AG09319 (cell line): ENCODE results near the gene SAP30BP.

Experiments
- DNase-seq: peaks from one replicate; pipeline ENCODE4 v3.0.0-alpha.2; 2010; ENCODE audit warnings: low read depth; ENCODE audit errors: extremely low read depth
- TF ChIP-seq, protein P1 (sequence below): IDR thresholded peaks from 2 replicates; pipeline ENCODE4 v1.5.1; 2011; ENCODE audit warnings: low read depth, mild to moderate bottlenecking, inconsistent platforms, low read length, moderate library complexity

SAP30BP gene

DNA sequence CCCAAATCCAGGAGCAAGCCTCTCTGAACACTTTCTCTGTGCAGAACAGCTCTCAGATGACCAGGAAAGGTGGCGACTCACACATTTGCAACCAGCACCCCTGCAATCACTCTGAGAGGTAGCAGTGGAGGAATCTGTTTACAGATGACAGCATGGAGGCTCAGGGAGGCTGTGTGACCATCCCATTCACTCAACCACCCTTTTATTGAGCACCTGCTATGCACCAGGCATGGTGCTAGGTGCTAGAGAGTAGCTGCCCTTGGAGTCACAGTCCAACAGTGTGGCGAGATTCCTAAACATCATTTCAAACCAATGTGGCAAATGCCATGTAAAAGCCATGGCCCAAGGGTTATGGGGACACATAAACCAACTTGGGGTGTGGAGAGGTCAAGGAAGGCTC is 52.6 kb downstream of the SAP30BP start:
- TF ChIP-seq, protein P1, sequence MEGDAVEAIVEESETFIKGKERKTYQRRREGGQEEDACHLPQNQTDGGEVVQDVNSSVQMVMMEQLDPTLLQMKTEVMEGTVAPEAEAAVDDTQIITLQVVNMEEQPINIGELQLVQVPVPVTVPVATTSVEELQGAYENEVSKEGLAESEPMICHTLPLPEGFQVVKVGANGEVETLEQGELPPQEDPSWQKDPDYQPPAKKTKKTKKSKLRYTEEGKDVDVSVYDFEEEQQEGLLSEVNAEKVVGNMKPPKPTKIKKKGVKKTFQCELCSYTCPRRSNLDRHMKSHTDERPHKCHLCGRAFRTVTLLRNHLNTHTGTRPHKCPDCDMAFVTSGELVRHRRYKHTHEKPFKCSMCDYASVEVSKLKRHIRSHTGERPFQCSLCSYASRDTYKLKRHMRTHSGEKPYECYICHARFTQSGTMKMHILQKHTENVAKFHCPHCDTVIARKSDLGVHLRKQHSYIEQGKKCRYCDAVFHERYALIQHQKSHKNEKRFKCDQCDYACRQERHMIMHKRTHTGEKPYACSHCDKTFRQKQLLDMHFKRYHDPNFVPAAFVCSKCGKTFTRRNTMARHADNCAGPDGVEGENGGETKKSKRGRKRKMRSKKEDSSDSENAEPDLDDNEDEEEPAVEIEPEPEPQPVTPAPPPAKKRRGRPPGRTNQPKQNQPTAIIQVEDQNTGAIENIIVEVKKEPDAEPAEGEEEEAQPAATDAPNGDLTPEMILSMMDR: no peak
- no peak for DNase-seq

DNA sequence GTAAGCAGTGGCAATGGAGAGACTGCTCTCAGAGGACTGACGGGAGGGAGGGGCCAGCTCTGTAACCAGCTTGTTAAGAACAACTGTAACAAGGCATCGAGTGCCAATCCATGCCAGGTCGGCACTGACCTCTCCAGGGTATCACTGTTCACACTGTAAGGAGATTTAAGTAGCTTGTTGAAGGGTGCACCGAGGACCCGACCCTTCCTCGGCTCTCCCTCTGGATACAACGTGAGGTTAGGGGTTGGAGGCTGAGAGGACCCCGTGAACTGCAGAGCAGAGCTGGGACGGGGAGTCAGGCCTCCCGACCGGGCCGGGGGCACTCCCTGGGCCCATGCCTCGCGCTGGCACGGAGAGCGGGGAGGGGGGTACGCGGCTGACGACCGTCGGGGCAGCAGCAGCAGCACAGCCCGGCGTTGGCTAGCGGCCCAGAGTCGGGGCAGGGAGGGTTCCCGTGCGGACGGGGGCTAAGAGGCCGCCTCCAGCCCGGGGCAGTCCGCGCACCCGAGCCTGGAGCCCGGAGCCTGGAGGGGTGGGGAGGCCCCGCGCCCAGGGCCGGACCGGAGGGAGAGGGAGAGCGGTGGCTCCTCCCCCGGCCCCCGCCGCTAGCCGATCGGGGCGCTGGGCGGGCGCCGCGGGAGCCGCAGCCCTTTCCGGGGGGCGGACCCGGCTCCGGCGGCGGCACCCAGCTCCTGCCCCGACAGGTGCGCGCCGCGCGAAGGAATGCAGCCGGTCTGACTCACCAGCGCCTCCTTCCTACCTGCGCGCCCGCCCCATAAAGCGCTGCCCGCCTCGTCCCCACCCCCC is 53.7 kb downstream of the SAP30BP start, which contains the start of gene ITGB4:
ITGB4 (plus strand) TSS at position 804 of the 807 bp plus-strand sequence. CDS start 3,245 bp downstream, outside the sequence.
- TF ChIP-seq, protein P1: no peak
- DNase-seq: no peak

DNA sequence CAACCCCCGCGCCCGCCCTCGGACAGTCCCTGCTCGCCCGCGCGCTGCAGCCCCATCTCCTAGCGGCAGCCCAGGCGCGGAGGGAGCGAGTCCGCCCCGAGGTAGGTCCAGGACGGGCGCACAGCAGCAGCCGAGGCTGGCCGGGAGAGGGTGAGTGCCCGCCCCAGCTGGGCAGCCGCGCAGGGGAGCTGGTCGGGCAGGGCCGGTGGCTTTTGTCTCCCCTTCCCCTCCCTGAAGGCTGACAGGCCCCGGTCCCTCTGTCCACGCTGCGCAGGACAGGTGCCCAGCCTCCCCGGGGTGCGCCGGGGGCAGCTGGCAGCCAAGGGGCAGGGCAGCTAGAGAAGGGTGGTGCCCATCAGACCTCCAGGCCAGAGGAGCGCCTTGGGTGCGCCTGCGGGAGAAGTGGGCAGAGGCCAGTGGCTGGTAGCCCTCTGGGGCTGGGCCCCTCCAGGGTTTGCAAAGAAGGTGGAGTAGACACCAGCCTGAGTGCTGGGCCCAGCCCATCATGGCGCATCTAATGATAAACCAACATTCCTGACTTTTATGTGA is 54.4 kb downstream of the SAP30BP start:
- no peak for DNase-seq
- TF ChIP-seq, protein P1: no peak

GRCh38 chr17:75722076-75722475 is 54.9 kb downstream of the SAP30BP start:
- TF ChIP-seq, protein P1: no peak
- DNase-seq: no peak

GRCh38 chr17:75722542-75723095 is 55.5 kb downstream of the SAP30BP start:
- no peak for DNase-seq
- TF ChIP-seq, protein P1: no peak

DNA sequence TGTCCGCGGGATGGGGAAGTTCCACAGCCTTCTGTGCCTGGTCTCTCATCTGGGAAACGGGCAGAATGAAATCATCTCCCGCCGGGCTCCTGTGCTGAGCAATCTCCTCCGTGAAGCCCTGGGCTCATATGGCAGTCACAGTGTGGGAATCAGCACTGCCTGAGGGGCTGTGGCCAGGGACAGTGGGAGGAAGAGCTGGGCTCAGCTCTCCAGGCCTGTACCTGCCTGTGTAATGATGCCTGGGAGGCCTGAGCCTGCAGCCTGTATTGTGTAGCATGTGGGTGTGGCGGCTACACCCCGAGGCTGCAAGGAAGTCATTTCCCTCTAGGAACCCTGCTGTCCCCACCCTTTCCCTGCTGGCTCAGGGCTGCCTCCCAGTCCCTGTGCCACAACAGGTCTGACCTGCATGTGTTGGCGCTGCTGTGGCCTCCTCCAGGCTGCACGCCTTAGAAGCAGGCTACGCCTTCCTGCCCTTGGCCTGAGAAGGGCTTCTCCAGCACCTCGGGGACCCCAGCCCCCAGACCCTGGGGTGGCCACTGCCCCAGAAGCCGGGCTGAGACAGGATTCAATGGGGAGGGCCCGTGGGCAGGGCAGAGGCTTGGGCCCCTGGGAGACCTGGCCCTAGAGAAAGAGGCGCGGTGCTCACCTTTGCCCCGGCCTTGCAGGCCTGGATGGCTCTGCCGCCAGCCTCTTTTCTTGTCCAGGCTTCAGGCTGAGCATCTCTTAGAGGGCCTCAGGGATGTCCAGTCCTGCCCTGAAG is 56.2 kb downstream of the SAP30BP start:
- no peak for DNase-seq
- TF ChIP-seq, protein P1: no peak
